Activated CD4-positive, alpha-beta T cell treated with anti-CD3 and anti-CD28 coated beads, Interleukin-2, amount 50 U/mL, for 24 hours (primary cell): Measurements from ENCODE around the gene NLRC3.
"Not testable (repeated sequence)": the region's sequence is repeated elsewhere in the genome, so short reads cannot be mapped to it uniquely, and the experiment has no call there.

Source experiments
- DNase-seq, 2 donors: peaks; one replicate each; pipeline ENCODE4 v3.0.0-alpha.2; 2020; ENCODE audit warnings: low read depth in 1 of 2, low spot score in 1 of 2

Gene NLRC3

GRCh38 chr16:3577302-3577752, at the start of gene NLRC3:
Gene NLRC3, minus strand, starts transcription at chr16:3577403. Its CDS starts 12,367 bp downstream, at chr16:3565036.
- DNase-seq, result peak; percentile 8 to 21

DNA sequence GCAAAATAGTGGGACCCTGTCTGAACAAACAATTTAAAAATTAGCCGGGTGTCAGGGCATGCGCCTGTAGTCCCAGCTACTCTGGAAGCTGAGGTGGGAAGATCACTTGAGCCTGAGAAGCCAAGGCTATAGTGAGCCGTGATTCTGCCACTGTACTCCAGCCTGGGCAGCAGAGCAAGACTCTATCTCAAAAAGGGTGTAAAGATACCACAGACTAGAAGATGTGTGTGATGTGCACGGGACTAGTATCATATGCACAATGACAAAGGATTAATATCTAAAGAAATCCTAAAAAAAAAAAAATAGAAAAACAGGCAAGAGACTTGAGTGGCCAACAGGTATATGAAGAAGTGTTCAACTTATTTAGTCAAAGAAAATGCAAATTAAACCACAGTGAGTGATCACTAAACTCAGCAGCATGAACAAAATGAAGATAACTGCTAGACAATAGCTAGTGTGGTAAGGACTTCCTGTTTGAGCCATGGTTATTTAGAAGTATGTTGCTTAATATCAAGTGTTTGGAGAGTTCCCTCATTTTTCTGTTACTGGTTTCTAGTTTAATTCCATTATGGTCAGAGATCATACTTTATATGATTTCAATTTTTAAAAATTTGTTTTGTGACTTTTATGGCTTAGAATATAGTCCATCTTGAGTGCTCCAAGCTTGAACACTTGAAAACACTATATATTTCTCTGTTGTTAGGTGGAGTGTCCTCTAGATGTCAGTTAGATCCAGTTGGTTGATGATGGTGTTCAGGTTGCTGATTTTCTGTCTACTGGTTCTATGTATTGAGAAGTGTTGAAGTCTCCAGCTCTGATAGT, 48.9 kb upstream of the NLRC3 start:
- no peak for DNase-seq

GRCh38 chr16:3625331-3625730, 48.1 kb upstream of the NLRC3 start:
- no peak for DNase-seq

- DNase-seq, result no peak
These were observed 46.4 kb upstream of the NLRC3 start for GRCh38 chr16:3623642-3624041.

DNA sequence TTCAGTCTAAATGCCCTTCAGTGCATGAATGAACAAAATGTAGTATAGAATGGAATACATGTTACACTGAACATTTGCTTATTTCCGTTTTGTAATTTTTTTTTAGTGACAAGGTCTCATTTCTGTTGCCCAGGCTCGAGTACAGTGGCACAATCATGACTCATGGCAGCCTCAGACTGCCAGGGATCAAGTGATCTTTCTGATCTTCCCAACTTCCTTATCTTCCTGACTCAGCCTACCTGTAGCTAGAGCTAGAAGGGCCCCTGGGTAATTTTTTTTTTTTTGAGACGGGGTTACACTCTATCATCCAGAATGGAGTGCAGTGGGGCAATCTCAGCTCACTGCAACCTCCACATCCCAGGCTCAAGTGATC, 41.6 kb upstream of the NLRC3 start:
- no peak for DNase-seq

- no peak for DNase-seq
These were observed 35.6 kb upstream of the NLRC3 start for GRCh38 chr16:3612510-3613466.

DNA sequence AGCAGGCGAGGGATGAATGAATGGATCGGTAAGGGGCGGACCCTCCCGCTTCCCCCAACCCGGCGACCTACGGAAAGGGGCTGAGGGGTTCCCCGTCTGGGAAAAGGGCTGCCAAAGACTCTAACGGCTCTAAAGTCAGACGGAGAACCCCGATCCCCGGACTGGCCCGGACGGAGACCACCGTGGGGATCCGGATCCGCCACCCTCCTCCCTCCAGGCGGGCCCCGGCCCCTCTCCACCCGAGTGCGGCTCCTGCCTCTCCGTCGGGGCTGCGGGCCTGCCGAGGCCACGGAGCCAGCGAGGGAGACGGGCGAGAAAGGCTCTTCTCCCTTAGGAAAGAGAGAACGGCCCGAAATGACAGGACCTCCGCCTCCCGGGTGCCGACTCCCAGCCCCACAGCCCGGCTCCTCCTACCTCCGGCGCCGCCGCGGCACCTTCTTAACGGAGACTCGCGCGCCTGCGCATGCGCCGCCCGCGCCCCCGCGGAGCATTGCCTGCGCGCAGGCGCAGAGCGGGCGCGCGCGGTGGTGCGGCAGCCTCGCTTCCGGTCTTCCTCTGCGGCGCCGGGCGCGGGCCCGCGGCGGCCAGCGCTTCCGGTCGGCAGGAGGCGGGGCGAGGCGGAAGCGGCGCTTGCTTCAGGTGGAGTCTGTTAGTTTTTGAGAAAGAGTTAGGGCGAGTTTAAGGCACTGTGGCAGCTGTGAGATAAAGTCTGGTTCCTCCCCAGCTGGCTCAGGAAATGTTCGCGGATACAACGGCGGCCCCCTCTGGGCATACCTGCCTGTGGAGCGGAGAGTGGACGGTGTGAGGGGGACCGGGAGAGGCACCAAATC, 34.2 kb upstream of the NLRC3 start, which contains the start of gene SLX4:
TSS of gene SLX4 (minus strand) at position 461 of the 830 bp plus-strand sequence. CDS start 2,642 bp downstream, outside the sequence.
- peak; percentile 80 to 83 for DNase-seq

DNA sequence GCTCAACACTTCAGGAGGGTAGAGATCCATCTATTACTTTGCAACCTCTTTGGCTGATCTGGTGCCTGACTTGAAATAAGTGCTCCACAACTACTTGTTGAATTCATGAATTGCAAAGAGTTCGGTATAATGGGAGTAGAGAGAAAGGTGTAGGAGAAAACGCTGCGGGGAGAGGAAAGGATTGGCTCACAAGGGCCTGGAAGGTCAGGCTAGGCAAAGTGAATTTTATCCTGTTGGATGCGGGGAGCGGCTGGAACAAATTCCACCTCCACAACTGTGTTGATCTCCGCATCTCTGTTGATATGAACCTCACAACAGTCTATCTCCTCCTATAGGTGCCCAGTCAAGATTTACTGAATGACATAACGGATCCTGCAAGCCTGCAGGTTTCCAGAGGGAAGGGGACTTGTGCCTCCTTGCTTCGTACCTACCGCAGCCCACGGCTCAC, 33.5 kb upstream of the NLRC3 start:
- no peak for DNase-seq

DNA sequence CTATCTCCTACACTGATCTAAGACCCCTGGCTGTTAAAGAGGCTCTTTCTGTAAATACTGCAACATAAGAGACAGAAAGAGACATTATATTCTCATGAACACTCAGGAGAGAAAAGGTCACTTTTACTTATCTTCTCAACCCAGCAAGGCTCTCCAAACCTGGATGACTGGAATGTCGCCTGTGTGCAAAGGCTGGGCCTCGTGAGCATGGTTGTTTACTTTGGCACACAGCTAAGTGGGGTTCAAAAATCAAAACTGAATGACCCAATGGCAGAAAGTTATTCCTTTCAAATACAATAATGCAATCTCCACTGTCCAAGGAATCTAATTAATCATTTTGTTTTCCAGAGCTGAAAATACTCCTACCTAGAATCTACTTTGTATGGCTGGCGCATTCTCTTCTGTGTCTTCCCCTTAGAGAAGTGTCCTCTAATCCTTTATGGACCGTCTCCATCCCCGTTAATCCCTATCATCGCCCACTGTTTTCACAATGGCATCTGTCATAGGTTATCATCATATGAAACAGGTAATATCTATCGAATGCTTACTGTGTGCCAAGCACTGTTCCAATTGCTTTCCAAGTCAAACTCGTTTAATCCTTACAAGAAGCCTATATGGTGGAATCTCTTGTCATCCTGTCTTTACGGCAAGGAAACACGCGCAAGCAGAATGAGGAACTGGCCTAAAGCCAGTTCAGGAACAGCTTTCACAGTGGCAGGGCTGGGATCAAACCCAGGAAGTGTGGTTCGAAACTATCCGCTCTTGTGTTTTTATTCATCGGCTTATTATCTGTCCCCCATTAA, 32.9 kb upstream of the NLRC3 start:
- no peak for DNase-seq

GRCh38 chr16:3608976-3609375, 31.8 kb upstream of the NLRC3 start:
- DNase-seq, result not testable (repeated sequence)

DNA sequence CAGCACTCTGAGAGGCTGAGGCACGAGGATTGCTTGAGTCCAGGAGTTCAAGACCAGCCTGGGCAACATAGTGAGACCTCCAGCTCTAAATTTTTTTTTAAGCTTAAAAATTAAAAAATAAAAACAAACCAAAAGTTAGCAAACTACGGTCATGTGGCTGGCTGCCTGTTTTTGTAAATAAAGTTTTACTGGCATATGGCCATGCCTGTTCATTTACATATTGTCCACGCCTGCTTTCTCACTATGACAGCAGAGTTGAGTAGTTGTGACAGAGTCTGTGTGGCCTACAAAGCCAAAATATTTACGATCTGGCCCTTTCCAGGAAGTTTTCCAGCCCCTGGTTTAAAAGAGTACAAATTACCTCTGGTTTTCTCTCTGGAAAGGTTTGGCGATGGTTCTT, 30.9 kb upstream of the NLRC3 start:
- DNase-seq, result no peak

GRCh38 chr16:3607634-3608033, 30.4 kb upstream of the NLRC3 start:
- no peak for DNase-seq

DNA sequence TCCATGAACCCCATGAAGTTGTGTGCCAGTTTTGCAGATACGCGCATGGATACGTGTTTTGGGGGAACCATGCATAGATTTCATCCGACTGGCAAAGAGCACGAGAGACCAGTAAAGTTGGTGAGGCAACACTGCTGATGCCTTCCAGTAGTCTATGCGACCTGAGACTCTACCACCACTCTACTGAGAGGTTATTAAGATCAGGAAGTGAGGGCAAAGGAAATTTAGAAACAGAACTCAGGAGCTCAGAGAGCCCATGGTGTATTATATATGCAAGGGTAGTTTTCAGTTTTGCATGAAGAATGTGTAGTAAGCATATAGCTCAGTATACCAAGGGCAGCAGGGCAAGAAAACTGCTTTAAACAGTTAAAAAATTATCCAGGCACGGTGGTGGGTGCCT, 30.0 kb upstream of the NLRC3 start:
- DNase-seq, result no peak

GRCh38 chr16:3606441-3606840, 29.2 kb upstream of the NLRC3 start:
- DNase-seq, result no peak

DNA sequence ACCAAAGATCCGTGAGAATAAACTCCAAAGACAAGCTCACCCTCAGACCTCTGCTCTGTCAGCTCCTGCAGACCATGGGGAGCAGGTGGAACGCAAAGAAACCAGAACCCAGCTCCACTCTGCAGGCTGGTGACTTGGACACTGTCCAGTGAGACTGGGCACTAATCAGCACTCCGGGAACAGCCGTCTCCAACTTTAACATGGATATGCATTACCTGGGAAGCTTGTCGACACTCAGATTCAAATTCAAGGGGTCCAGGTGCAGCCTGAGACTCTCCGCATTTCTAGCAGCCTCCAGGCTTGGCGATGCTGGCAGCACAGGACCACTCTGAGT, 25.1 kb upstream of the NLRC3 start:
- no peak for DNase-seq

- no peak for DNase-seq
These were observed 24.6 kb upstream of the NLRC3 start for GRCh38 chr16:3601614-3602319.

DNA sequence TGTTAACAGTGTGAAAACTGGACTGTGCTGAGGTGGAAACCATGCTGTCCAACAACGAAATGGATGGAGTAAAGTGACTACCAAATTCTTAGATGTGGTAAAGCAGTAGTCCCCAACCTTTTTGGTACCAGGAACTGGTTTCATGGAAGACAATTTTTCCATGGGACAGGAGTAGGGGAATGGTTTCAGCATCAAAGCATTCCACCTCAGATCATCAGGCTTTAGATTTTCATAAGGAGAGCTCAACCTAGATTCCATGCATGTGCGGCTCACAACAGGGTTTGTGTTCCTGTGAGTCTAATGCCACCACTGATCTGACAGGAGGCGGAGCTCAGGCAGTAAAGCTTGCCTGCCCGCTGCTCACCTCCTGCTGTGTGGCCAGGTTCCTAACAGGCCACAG, 22.7 kb upstream of the NLRC3 start:
- no peak for DNase-seq

- no peak for DNase-seq
These were observed 21.9 kb upstream of the NLRC3 start for GRCh38 chr16:3599121-3599520.

DNA sequence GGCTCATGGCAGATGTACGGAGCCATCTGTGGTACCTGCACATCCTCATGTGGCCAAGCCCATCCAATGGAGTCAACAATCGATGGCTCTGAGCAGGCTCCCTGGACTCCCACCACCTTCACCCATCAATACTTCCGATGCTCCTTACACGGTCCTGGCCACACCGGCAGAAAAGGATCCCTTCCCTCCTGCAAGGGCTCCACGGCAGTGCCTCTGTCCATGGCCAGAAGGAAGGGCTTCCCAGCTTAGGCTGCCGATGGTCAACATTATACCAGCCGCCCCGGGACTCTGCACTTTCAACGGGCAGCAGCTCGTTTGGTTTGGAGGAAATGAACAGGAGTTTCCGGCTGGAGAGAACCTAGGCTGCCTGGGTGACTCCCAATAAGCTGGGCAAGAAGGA, 21.0 kb upstream of the NLRC3 start:
- DNase-seq, result no peak

DNA sequence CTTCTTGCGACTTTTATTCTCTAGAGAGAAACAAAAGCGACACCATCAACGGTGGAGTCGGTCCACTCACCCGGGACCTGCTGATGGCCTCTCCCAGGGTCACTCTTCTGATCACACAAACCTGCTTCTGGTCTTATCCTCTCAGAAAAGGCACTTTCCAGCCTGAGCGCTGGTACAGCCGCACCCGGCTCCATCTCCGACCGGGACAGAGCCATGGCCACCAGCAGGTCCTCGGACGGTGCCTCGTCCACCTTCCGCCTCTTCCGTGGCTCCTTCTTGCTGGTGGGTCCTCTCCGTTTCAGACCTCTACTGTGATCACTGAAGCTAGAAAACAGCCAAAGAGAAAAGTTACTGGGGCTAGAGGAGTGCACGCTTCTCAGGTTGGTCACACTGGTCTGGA, 20.5 kb upstream of the NLRC3 start:
- DNase-seq, result no peak
